Lower leg skin (tissue), 3 donors: Measurements from ENCODE around the gene TRAF2.

ENCODE experiments used
- POLR2A ChIP-seq, 2 donors: fragments of 450-650 bp; IDR thresholded peaks; one replicate each; pipeline ENCODE4 v1.6.1; 2016 to 2017; ENCODE audit warnings: antibody characterized with exemption in 2 of 2, mild to moderate bottlenecking in 1 of 2, moderate library complexity in 1 of 2
- TF ChIP-seq, protein P1 (sequence below), 3 donors: fragments of 450-650 bp; IDR thresholded peaks; one replicate each; pipeline ENCODE4 v1.5.1; 2016; ENCODE audit warnings: antibody characterized with exemption in 3 of 3, mild to moderate bottlenecking in 3 of 3, moderate library complexity in 2 of 3

DNA sequence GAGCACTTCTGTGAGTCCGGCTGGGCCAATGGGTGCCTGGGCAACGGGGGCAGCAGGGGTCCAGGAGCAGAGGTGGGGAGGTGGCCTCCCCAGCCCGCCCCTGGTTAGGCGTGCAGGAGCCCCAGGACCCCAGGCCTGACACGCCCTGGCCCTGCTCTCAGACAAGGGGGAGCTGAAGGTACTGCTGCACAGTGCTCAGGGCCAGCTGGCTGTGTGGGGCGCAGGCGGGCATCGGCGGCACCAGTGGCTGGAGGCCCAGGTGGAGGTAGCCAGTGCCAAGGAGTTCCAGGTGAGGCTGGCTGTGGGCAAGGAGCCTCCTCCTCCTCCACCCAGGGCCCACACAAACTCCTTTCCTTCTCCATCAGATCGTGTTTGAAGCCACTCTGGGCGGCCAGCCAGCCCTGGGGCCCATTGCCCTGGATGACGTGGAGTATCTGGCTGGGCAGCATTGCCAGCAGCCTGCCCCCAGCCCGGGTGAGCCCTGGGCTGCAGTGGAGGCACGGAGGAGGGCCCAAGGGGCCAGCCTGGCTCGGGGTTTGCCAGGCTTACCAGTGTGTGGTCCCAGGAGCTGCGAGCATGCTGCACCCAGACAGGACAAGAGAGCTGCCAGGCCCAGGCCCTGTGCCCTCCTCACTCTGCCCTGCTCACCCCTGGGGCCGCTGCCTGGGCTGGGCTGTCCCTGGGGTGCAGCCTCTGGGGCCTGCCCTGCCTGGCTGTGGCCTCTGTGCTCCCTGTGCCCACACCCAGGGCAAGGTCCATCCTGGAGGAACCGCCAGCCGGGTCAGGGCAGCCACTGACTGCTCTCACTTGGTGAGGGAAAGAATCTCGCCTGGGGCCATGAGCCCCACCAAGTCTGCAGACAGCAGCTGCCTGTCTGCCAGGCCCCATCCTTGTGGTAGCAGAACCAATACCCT lies 27.2 kb upstream of the TRAF2 start:
- TF ChIP-seq, protein P1, sequence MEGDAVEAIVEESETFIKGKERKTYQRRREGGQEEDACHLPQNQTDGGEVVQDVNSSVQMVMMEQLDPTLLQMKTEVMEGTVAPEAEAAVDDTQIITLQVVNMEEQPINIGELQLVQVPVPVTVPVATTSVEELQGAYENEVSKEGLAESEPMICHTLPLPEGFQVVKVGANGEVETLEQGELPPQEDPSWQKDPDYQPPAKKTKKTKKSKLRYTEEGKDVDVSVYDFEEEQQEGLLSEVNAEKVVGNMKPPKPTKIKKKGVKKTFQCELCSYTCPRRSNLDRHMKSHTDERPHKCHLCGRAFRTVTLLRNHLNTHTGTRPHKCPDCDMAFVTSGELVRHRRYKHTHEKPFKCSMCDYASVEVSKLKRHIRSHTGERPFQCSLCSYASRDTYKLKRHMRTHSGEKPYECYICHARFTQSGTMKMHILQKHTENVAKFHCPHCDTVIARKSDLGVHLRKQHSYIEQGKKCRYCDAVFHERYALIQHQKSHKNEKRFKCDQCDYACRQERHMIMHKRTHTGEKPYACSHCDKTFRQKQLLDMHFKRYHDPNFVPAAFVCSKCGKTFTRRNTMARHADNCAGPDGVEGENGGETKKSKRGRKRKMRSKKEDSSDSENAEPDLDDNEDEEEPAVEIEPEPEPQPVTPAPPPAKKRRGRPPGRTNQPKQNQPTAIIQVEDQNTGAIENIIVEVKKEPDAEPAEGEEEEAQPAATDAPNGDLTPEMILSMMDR (IDR thresholded peaks at IDR 0.05) = no peak
- TF ChIP-seq POLR2A (IDR thresholded peaks at IDR 0.05) = no peak
